H1 (cell line): ENCODE measurements around the gene RRAGC.

ENCODE experiments used
- BRCA1 ChIP-seq: IDR thresholded peaks from 2 replicates; pipeline ENCODE4 v1.6.1; 2012; ENCODE audit warnings: low read depth, low read length, improper control_type of control experiment
- CBX8 ChIP-seq: fragments of 300-800, 300-1000 bp; sonication (generic); IDR thresholded peaks from 2 replicates; pipeline ENCODE4 v1.7.1; 2016; ENCODE audit warnings: low read depth, low read length, borderline replicate concordance
- CHD2 ChIP-seq: IDR thresholded peaks from 2 replicates; pipeline ENCODE4 v1.6.1; 2012; ENCODE audit warnings: low read length, improper control_type of control experiment
- EZH2 ChIP-seq: fragments of 200-600 bp; sonication (generic); IDR thresholded peaks from 2 replicates; pipeline ENCODE4 v1.7.1; 2012; ENCODE audit warnings: low read depth, mild to moderate bottlenecking, moderate library complexity, low read length, inconsistent platforms; ENCODE audit not compliant: severe bottlenecking
- GTF2F1 ChIP-seq: IDR thresholded peaks from 2 replicates; pipeline ENCODE4 v1.6.1; 2012; ENCODE audit warnings: low read depth, low read length, improper control_type of control experiment, borderline replicate concordance
- HDAC2 ChIP-seq, 2 experiments: fragments of 300-600 bp in 1 of 2; sonication (generic) in 1 of 2; IDR thresholded peaks; 2 replicates each; pipeline ENCODE4 v1.6.1; 2011 to 2012; ENCODE audit warnings: low read depth in 2 of 2, low read length in 2 of 2, mild to moderate bottlenecking in 2 of 2, moderate library complexity in 2 of 2, borderline replicate concordance in 1 of 2, inconsistent platforms in 1 of 2
- POLR2A ChIP-seq, 2 experiments: IDR thresholded peaks; 1 replicate in 1 of 2; 2 replicates in 1 of 2; pipeline ENCODE4 v1.6.1; 2011; ENCODE audit warnings: low read depth in 2 of 2, low read length in 2 of 2, mild to moderate bottlenecking in 2 of 2; ENCODE audit errors: control extremely low read depth in 1 of 2
- POLR2AphosphoS5 ChIP-seq: IDR thresholded peaks from 2 replicates; pipeline ENCODE4 v1.6.1; 2011; ENCODE audit warnings: low read depth, low read length
- RNF2 ChIP-seq: fragments of 200-900, 300-1000 bp; sonication (generic); IDR thresholded peaks from 2 replicates; pipeline ENCODE4 v1.7.1; 2016; ENCODE audit warnings: borderline replicate concordance, low read depth, mild to moderate bottlenecking, antibody characterized with exemption, low read length; ENCODE audit not compliant: poor library complexity, severe bottlenecking; ENCODE audit errors: missing control alignments
- TEAD4 ChIP-seq: IDR thresholded peaks from 2 replicates; pipeline ENCODE4 v1.6.1; 2012; ENCODE audit warnings: low read depth, low read length, inconsistent platforms, mixed read lengths
- TF ChIP-seq, protein P1 (sequence below), 3 experiments: IDR thresholded peaks; 1 replicate in 2 of 3; 2 replicates in 1 of 3; pipeline versions ENCODE4 v1.5.1 to v1.6.1; 2011; ENCODE audit warnings: low read length in 3 of 3, mild to moderate bottlenecking in 3 of 3, inconsistent platforms in 2 of 3, low read depth in 1 of 3, moderate library complexity in 1 of 3; ENCODE audit not compliant: insufficient read depth in 1 of 3; ENCODE audit errors: control extremely low read depth in 1 of 3

DNA sequence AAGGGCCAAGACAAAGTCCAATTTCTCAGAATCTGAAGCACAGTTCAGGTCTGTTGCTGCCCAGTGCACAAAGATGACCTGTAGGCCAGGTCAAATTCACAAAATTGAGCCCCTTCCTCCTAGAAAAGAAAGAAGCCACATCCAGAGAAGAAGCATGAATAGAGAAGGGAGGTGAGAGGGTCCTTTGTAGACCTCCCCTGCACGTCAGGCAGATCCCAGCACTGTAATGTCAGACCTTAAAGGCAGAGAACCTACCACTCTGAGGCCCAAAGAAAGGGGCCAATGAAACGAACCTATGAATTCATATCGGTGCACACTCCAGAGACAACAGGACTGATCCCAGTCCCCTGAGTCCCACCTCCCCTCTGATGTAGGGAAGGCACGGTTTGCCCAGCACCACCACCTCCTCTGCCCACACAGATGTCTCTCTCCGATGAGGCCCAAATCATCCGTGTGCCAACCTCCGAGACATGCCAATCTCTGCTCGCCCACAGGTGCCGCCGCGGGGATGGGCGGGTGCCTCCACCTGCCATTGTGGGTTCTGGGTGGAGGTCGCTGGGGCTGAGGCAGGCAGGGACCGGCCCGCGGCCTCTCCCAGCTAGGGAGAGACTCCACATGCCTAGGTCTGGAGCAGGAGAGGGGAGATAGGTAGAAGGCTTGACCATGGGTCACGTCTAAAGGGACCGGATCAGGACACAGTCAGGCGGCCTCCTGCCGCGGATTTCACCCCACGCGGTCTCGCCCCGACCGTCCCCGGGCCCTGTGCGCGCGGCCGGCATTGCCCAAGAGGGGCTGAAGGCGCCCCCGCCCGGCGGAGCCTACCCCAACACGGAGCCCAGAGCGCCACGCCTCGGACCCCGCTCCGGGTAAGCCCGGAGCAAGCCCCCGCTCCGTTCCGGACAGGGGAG is 42.1 kb downstream of the RRAGC start:
- no peak for TF ChIP-seq POLR2A (IDR thresholded peaks at IDR 0.05; ENCODE audit: control extremely low read depth in 1 of 2, low read depth in 2 of 2, low read length in 2 of 2)
- TF ChIP-seq TEAD4, result no peak
- no peak for TF ChIP-seq CHD2
- TF ChIP-seq POLR2AphosphoS5, result no peak
- TF ChIP-seq, protein P1, sequence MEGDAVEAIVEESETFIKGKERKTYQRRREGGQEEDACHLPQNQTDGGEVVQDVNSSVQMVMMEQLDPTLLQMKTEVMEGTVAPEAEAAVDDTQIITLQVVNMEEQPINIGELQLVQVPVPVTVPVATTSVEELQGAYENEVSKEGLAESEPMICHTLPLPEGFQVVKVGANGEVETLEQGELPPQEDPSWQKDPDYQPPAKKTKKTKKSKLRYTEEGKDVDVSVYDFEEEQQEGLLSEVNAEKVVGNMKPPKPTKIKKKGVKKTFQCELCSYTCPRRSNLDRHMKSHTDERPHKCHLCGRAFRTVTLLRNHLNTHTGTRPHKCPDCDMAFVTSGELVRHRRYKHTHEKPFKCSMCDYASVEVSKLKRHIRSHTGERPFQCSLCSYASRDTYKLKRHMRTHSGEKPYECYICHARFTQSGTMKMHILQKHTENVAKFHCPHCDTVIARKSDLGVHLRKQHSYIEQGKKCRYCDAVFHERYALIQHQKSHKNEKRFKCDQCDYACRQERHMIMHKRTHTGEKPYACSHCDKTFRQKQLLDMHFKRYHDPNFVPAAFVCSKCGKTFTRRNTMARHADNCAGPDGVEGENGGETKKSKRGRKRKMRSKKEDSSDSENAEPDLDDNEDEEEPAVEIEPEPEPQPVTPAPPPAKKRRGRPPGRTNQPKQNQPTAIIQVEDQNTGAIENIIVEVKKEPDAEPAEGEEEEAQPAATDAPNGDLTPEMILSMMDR (IDR thresholded peaks at IDR 0.05; ENCODE audit: control extremely low read depth in 1 of 3, insufficient read depth in 1 of 3, low read depth in 1 of 3, low read length in 3 of 3), result peak in 1 of 3 experiments; percentile 36; a peak in 1 of 4 replicates
- no peak for TF ChIP-seq RNF2
- no peak for TF ChIP-seq BRCA1
- no peak for TF ChIP-seq GTF2F1
- no peak for TF ChIP-seq HDAC2 (IDR thresholded peaks at IDR 0.05; ENCODE audit: borderline replicate concordance in 1 of 2, low read depth in 2 of 2, low read length in 2 of 2)
- no peak for TF ChIP-seq EZH2
- TF ChIP-seq CBX8, result no peak
